Vagina (tissue), 2 donors: Measurements from ENCODE around the gene CYP3A5.

ENCODE experiments used
- CTCF ChIP-seq, 3 experiments: fragments of 450-650 bp in 2 of 3; fragments of 200-600 bp in 1 of 3; sonication (generic) in 1 of 3; IDR thresholded peaks; one replicate each; pipeline ENCODE4 v1.5.1; 2017 to 2019; ENCODE audit warnings: antibody characterized with exemption in 3 of 3, mild to moderate bottlenecking in 2 of 3, moderate library complexity in 2 of 3
- POLR2A ChIP-seq, 2 donors: fragments of 450-650 bp; IDR thresholded peaks; one replicate each; pipeline ENCODE4 v1.6.1; 2017; ENCODE audit warnings: antibody characterized with exemption in 2 of 2, mild to moderate bottlenecking in 2 of 2, moderate library complexity in 2 of 2

- TF ChIP-seq POLR2A (IDR thresholded peaks at IDR 0.05), result no peak
- TF ChIP-seq CTCF (IDR thresholded peaks at IDR 0.05), result no peak
Measured at GRCh38 chr7:99709838-99710578, 30.2 kb upstream of the CYP3A5 start.
